ENCODE measurements around the gene OSBPL3.

Gene OSBPL3

GRCh38 chr7:24974026-24974832, 5.7 kb downstream of the OSBPL3 start:
- H3K27ac ChIP-seq (ENCODE audit: extremely low read depth, low read depth, low read length): no peak overlapping the region
- peaks cover 18% of the 10 kb centered on the region for H3K4me1 ChIP-seq (ENCODE audit: control insufficient read depth, insufficient read depth, low read length)
- POLR2A ChIA-PET: no interaction called here
- H3K9me3 ChIP-seq (ENCODE audit: control insufficient read depth, insufficient read depth, low read depth, low read length): no peaks in the 10 kb centered on the region
- CTCF ChIA-PET: interaction anchor here (1.5 kb wide), 1 partner anchor 162 kb away, joined by 7 read pairs; no protein-coding TSS in a partner anchor
- no peak for TF ChIP-seq ZNF501 (tag by site-specific recombination; IDR thresholded peaks at IDR 0.05)
- no peak for TF ChIP-seq ZNF654 (tag by site-specific recombination; IDR thresholded peaks at IDR 0.05; ENCODE audit: low read depth)
- TF ChIP-seq ZNF785 (tag by site-specific recombination; IDR thresholded peaks at IDR 0.05): no peak
- TF ChIP-seq ZNF596 (tag by site-specific recombination; IDR thresholded peaks at IDR 0.05): no peak
- TF ChIP-seq ZNF530 (tag by site-specific recombination; IDR thresholded peaks at IDR 0.05; ENCODE audit: low read depth): no peak
- TF ChIP-seq ZNF670 (tag by site-specific recombination; IDR thresholded peaks at IDR 0.05; ENCODE audit: low read depth): no peak
- TF ChIP-seq ZSCAN16 (tag by site-specific recombination; IDR thresholded peaks at IDR 0.05): no peak
- TF ChIP-seq ZNF350 (tag by site-specific recombination; IDR thresholded peaks at IDR 0.05): no peak
- no peak for TF ChIP-seq ZNF133 (tag by site-specific recombination; IDR thresholded peaks at IDR 0.05)
- no peak for TF ChIP-seq ZBTB48 (tag by site-specific recombination; IDR thresholded peaks at IDR 0.05)
- no peak for TF ChIP-seq CTCF (tag by site-specific recombination; IDR thresholded peaks at IDR 0.05)
- no peak for TF ChIP-seq ZNF629 (tag by site-specific recombination; IDR thresholded peaks at IDR 0.05)
- no peak for TF ChIP-seq ZNF521 (tag by site-specific recombination; IDR thresholded peaks at IDR 0.05)
- TF ChIP-seq PRDM1 (tag by site-specific recombination; IDR thresholded peaks at IDR 0.05): no peak
- no peak for TF ChIP-seq YY1 (tag by site-specific recombination; IDR thresholded peaks at IDR 0.05)
- TF ChIP-seq ZBTB44 (tag by site-specific recombination; IDR thresholded peaks at IDR 0.05): no peak
- no peak for TF ChIP-seq HOXA7 (CRISPR knock-in tag; IDR thresholded peaks at IDR 0.05; ENCODE audit: borderline replicate concordance)
- TF ChIP-seq ZNF837 (tag by site-specific recombination; IDR thresholded peaks at IDR 0.05): no peak
- H3K4me3 ChIP-seq (ENCODE audit: low read depth, low read length): no peak overlapping the region
- H3K36me3 ChIP-seq (ENCODE audit: control insufficient read depth in 2 of 2, insufficient read depth in 1 of 2, low read length in 2 of 2): no peaks in the 10 kb centered on the region

- POLR2A ChIA-PET: no interaction called here
- TF ChIP-seq ZNF670 (tag by site-specific recombination; IDR thresholded peaks at IDR 0.05; ENCODE audit: low read depth): no peak
- TF ChIP-seq ZNF791 (tag by site-specific recombination; IDR thresholded peaks at IDR 0.05): no peak
- TF ChIP-seq HIC1 (tag by site-specific recombination; IDR thresholded peaks at IDR 0.05): no peak
- TF ChIP-seq KLF1 (tag by site-specific recombination; IDR thresholded peaks at IDR 0.05): no peak
- H3K4me3 ChIP-seq (ENCODE audit: low read depth, low read length): no peak overlapping the region
- H3K4me1 ChIP-seq (ENCODE audit: control insufficient read depth, insufficient read depth, low read length): peaks cover 18% of the 10 kb centered on the region
- H3K36me3 ChIP-seq (ENCODE audit: control insufficient read depth in 2 of 2, insufficient read depth in 1 of 2, low read length in 2 of 2): no peaks in the 10 kb centered on the region
- CTCF ChIA-PET: interaction anchor here (1.4 to 1.5 kb wide), 2 partner anchors 152 to 161 kb away, joined by 3 to 7 read pairs; no protein-coding TSS in a partner anchor
- no peaks in the 10 kb centered on the region for H3K9me3 ChIP-seq (ENCODE audit: control insufficient read depth, insufficient read depth, low read depth, low read length)
- no peak overlapping the region for H3K27ac ChIP-seq (ENCODE audit: extremely low read depth, low read depth, low read length)
Measured at GRCh38 chr7:24972991-24973390, 7.0 kb downstream of the OSBPL3 start.

All from HEK293 (cell line).